ENCODE results near the gene NISCH. TPM values are rescaled to one million over a fixed set of nuclear protein-coding genes. Genes with fewer than 3 reads are reported as not detected.

NISCH gene
- total and polyA plus RNA-seq, 9 donors: 73.6 to 142 (median 97.4) TPM

DNA sequence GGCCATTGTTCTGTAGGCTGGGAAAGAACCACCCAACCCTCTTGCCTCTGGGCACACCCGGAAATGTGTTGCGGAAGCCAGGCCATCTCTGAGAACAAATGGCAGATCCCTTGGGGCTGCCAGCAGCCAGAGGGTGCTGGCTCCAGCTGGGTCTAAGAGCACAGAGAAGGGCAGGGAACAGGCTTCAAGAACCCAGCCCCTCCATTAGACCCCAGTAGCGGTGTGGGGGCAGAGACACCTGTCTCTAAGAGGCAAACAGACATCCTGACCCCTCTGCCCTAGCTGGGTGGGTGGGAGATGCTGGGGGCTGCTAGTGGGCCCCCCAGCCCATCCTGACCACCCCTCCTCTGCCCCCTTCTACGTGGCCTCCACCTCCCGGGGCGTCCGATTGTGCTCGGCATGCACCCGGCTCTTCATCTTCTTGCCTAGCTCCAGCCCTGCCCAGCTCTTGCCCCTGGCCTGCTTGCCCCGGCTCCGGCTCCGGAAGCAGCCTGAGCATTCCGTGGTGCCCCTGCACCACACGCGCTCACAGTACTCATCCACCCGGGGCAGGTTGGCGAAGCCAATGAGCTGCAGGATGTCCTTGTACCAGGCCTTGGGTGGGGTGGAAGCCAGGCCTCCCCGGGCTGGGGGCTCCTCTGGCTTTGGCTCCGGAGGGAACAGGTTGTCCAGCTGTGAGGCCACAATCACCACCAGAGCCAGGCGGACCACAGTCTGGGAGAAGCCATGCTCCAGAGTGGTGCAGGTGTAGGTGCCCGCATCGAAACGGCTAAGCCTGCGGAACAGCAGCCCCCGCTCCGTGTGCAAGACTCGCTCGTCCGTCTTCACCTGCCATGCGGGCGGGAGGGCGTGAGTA, 19.9 kb upstream of the NISCH start:
- DNase-seq: peak in 2 of 5 donors; percentile 16 to 19
- Histone ChIP-seq H3K27ac (no peak overlapping the region), H3K4me1 (ENCODE audit: insufficient read depth) (peaks cover 10% of the 10 kb centered on the region), H3K36me3 (no peaks in the 10 kb centered on the region), H3K9me3 (no peaks in the 10 kb centered on the region), H3K4me3 (no peak overlapping the region), H3K27me3 (no peaks in the 10 kb centered on the region)
- 92 to 95% (median 95%) methylated on average over 30 to 32 of the region's 32 CpGs for WGBS, 3 donors
- intact Hi-C loops (cut with DNase I): loop anchor here in 1 of 4 donors (10.0 kb wide), 1 partner anchor 499 kb away; no protein-coding TSS in a partner anchor
- TF ChIP-seq, protein P1, sequence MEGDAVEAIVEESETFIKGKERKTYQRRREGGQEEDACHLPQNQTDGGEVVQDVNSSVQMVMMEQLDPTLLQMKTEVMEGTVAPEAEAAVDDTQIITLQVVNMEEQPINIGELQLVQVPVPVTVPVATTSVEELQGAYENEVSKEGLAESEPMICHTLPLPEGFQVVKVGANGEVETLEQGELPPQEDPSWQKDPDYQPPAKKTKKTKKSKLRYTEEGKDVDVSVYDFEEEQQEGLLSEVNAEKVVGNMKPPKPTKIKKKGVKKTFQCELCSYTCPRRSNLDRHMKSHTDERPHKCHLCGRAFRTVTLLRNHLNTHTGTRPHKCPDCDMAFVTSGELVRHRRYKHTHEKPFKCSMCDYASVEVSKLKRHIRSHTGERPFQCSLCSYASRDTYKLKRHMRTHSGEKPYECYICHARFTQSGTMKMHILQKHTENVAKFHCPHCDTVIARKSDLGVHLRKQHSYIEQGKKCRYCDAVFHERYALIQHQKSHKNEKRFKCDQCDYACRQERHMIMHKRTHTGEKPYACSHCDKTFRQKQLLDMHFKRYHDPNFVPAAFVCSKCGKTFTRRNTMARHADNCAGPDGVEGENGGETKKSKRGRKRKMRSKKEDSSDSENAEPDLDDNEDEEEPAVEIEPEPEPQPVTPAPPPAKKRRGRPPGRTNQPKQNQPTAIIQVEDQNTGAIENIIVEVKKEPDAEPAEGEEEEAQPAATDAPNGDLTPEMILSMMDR (IDR thresholded peaks at IDR 0.05): no peak
- no peak for TF ChIP-seq EP300 (IDR thresholded peaks at IDR 0.05)
- no peak for TF ChIP-seq POLR2A (IDR thresholded peaks at IDR 0.05)

DNA sequence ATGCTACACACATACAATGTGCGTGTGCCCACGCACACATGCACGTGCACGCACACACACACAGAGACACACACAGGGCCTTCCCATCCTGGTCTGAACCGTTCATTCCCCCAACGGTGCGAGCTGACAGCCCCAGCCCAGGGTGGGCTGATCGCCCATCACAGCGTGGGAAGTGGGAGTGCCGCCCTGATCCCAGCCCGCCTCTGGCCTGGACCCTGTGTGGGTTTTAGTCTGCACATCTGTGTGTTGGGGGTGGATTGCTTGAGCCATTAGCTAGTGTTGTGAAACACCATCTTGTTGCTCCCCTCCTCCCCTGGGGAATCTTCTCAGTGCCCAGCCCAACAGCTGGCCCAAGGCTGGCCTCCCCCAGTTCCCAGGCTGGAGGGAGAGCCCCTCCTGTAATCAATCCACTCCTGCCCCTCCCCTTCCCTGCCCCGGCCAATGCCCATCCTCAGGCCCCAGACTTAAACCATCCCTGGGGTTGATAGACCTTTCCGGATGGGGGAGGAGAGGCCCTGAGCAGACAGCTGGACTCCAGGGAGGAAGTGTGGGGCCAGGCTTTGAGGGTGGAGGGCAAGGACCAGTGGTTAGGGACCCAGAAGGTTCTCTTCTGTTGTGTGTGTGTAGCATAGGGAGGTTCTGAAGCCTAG, 18.8 kb upstream of the NISCH start:
- Histone ChIP-seq H3K4me1 (ENCODE audit: insufficient read depth) (peaks cover 10% of the 10 kb centered on the region), H3K27ac (no peak overlapping the region), H3K4me3 (no peak overlapping the region), H3K27me3 (no peaks in the 10 kb centered on the region), H3K36me3 (no peaks in the 10 kb centered on the region), H3K9me3 (no peaks in the 10 kb centered on the region)
- TF ChIP-seq EP300 (IDR thresholded peaks at IDR 0.05): no peak
- TF ChIP-seq, protein P1 (IDR thresholded peaks at IDR 0.05): no peak
- no peak for TF ChIP-seq POLR2A (IDR thresholded peaks at IDR 0.05)
- WGBS, 3 donors: 45 to 74% (median 60%) methylated on average over 12 to 13 of the region's 13 CpGs
- peak in 3 of 5 donors; percentile 21 to 44 (median 31) for DNase-seq
- intact Hi-C loops (cut with DNase I): loop anchor here in 1 of 4 donors (10.0 kb wide), 1 partner anchor 498 kb away; no protein-coding TSS in a partner anchor

DNA sequence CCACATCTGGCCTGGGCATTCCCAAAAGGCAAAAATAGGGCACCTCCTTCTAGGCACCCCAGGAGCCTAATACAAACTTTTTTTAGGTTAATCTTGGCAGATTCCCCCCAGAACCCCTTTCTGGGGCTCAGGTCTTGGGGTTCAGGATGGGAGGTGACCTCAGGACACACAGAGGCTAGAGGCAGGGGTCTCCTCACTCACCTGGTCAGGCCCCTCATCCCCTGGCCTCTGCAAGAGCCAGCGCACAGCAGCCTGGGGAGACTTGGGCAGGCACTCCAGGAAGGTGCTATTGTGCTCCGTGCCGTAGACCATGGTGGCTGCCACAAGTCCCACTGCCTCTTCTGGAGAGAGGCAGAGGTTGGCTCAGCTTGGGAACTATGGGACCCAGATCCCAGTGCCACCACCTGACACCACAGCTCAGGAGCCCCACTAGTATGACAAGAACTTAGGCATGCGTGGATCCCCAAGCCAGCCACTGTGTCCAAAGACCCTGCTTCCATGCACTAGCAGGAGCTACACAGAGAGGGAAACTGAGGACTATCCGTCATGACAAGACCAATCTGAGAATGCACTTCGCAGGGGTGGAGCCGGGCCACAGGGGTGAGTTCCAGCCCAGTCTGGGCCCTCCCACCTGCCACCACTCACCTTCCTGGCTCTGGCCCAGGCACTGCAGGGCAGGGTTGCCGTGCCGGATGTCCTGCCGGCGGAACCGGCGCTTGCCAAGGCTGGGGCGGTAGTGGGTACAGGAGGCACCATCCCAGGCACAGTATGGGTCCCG, 17.9 kb upstream of the NISCH start:
- peak in 3 of 5 donors; percentile 20 to 29 (median 21) for DNase-seq
- H3K27ac ChIP-seq: no peak overlapping the region
- 88 to 97% (median 96%) methylated on average over 7 to 15 of the region's 15 CpGs for WGBS, 3 donors
- intact Hi-C loops (cut with DNase I): loop anchor here in 1 of 4 donors (10.0 kb wide), 1 partner anchor 497 kb away; no protein-coding TSS in a partner anchor
- no peaks in the 10 kb centered on the region for H3K27me3 ChIP-seq
- peaks cover 10% of the 10 kb centered on the region for H3K4me1 ChIP-seq (ENCODE audit: insufficient read depth)
- H3K4me3 ChIP-seq: no peak overlapping the region
- H3K36me3 ChIP-seq: no peaks in the 10 kb centered on the region
- H3K9me3 ChIP-seq: no peaks in the 10 kb centered on the region
- TF ChIP-seq, protein P1 (IDR thresholded peaks at IDR 0.05): no peak
- TF ChIP-seq EP300 (IDR thresholded peaks at IDR 0.05) (no peak), POLR2A (IDR thresholded peaks at IDR 0.05) (no peak)

DNA sequence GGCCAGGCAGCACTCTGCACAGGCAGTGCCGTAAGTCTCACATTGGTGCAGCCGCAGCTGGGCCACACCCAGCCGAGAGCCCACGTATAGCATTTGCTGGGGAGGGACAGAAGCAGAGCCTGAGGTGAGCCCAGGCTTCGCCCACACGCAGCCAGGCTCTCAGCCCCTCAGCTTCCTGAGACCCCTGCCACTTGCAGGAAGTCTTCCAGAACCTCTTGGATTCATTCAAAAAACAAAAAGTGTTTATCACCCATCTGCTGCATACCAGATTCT, 17.4 kb upstream of the NISCH start:
- peaks cover 10% of the 10 kb centered on the region for H3K4me1 ChIP-seq (ENCODE audit: insufficient read depth)
- no peak overlapping the region for H3K27ac ChIP-seq
- no peaks in the 10 kb centered on the region for H3K9me3 ChIP-seq
- 63 to 82% (median 63%) methylated on average over 5 to 6 of the region's 6 CpGs for WGBS, 3 donors
- intact Hi-C loops (cut with DNase I): loop anchor here in 1 of 4 donors (10.0 kb wide), 1 partner anchor 497 kb away; no protein-coding TSS in a partner anchor
- TF ChIP-seq, protein P1 (IDR thresholded peaks at IDR 0.05): no peak
- TF ChIP-seq POLR2A (IDR thresholded peaks at IDR 0.05) (no peak), EP300 (IDR thresholded peaks at IDR 0.05) (no peak)
- H3K27me3 ChIP-seq: no peaks in the 10 kb centered on the region
- no peaks in the 10 kb centered on the region for H3K36me3 ChIP-seq
- H3K4me3 ChIP-seq: no peak overlapping the region
- no peak for DNase-seq

Data from ovary (tissue), 9 donors.